Testis (tissue), 2 donors: ENCODE data around the gene CNKSR3.

Source experiments
- POLR2A ChIP-seq: fragments of 450-650 bp; IDR thresholded peaks from one replicate; pipeline ENCODE4 v1.6.1; 2017; ENCODE audit warnings: antibody characterized with exemption, mild to moderate bottlenecking, moderate library complexity
- TF ChIP-seq, protein P1 (sequence below), 3 experiments: fragments of 450-650 bp in 2 of 3; fragments of 200-600 bp in 1 of 3; sonication (generic) in 1 of 3; IDR thresholded peaks; one replicate each; pipeline ENCODE4 v1.5.1; 2016 to 2019; ENCODE audit warnings: antibody characterized with exemption in 3 of 3, mild to moderate bottlenecking in 2 of 3, moderate library complexity in 1 of 3

DNA sequence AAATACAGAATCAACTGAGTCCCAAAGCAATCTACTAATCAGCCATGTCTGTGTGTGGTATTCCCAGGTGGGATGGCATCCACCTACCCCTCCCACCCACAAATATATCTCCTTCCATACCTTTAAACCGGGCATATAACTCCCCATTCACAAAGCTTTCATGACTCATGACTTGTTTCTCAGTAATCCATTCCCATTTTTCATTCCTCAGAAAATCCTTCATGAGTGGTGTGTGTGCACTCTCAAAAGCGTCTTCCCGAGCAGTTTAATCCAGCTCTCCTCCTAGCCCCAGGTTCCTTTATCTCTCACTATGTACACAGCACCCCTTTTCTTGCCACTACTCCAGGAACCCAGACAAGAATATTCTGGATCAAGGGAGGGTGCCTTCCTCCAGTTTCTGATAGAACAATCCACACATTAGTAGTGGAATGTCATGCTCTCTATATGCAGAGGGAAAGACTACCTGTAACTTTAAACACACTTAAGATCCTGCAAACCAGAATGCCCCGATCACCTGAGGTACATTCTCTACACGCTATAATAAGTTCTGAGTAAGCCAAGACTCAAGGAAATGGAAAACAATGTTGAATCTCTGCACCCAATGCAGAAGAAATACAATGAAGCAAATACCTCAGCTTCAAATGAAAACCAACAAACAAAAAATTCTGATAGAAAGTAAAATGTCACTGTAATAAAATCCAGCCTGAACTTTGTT is 98.2 kb downstream of the CNKSR3 start:
- TF ChIP-seq, protein P1, sequence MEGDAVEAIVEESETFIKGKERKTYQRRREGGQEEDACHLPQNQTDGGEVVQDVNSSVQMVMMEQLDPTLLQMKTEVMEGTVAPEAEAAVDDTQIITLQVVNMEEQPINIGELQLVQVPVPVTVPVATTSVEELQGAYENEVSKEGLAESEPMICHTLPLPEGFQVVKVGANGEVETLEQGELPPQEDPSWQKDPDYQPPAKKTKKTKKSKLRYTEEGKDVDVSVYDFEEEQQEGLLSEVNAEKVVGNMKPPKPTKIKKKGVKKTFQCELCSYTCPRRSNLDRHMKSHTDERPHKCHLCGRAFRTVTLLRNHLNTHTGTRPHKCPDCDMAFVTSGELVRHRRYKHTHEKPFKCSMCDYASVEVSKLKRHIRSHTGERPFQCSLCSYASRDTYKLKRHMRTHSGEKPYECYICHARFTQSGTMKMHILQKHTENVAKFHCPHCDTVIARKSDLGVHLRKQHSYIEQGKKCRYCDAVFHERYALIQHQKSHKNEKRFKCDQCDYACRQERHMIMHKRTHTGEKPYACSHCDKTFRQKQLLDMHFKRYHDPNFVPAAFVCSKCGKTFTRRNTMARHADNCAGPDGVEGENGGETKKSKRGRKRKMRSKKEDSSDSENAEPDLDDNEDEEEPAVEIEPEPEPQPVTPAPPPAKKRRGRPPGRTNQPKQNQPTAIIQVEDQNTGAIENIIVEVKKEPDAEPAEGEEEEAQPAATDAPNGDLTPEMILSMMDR (IDR thresholded peaks at IDR 0.05): no peak
- TF ChIP-seq POLR2A: no peak
